Thyroid gland (tissue), 4 donors: ENCODE measurements around the gene EFNB1.

ENCODE experiments used
- CTCF ChIP-seq, 6 experiments: fragments of 200-600 bp in 3 of 6; fragments of 450-650 bp in 3 of 6; sonication (generic) in 3 of 6; IDR thresholded peaks; one replicate each; pipeline ENCODE4 v1.5.1; 2016 to 2019; ENCODE audit warnings: antibody characterized with exemption in 6 of 6, mild to moderate bottlenecking in 2 of 6, inconsistent platforms in 1 of 6, moderate library complexity in 1 of 6
- POLR2A ChIP-seq, 2 donors: fragments of 450-650 bp; IDR thresholded peaks; one replicate each; pipeline ENCODE4 v1.6.1; 2017; ENCODE audit warnings: antibody characterized with exemption in 2 of 2, mild to moderate bottlenecking in 2 of 2, moderate library complexity in 1 of 2

DNA sequence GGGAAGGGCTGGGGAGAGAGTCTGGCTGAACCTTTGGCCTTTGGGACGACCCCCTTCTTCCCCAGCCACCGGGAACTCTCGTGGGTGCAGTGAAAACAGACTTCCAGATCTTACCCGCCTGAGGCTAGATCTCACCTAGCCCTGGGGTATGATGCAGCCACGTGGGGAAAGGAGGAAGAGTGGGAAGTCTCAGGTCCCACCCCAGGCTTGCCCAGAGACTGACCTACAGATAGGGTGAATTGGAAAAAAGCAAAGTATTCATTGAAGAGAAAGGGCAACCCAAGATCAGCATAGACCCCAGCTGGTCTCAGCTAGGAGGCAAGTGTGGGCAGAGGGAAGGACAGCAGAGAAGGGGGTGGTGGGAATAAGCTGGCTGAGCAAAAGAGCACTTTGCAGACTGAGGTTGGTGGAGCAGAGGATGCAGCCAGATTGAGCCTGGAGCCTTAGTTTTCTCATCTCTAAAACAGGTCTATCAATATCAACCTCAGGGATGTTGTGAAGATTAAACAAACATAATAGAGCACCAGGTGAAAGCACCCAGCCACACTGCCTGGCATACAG lies 4.2 kb upstream of the EFNB1 start:
- TF ChIP-seq CTCF (IDR thresholded peaks at IDR 0.05) (no peak), POLR2A (IDR thresholded peaks at IDR 0.05) (no peak)
